Naive thymus-derived CD8-positive, alpha-beta T cell (primary cell): ENCODE data around the gene PRKAG3. TPM values are rescaled to one million over a fixed set of nuclear protein-coding genes. Genes with fewer than 3 reads are reported as not detected.

Source experiments
- ATAC-seq, 2 donors: fragments of 150-1000 bp; cut with Tn5 transposase in 1 of 2; sonication (Bioruptor Pico), chemical (Tn5 transposase) in 1 of 2; 1 replicate in 1 of 2; 2 replicates in 1 of 2; pipeline ENCODE4 v1.10.0; 2021; ENCODE audit warnings: mild to moderate bottlenecking in 2 of 2, moderate library complexity in 2 of 2
- POLR2A ChIA-PET: fragments of 350-600 bp; sonication (Branson Sonifier 250); formaldehyde crosslinking; loops from one replicate; lab custom pipeline; 2021; ENCODE audit warnings: antibody characterized with exemption; lab: Charles Lee
- DNase-seq, 10 donors: peaks; one replicate each; pipeline versions ENCODE4 v3.0.0 to v3.0.0-alpha.2; 2020 to 2022
- H3K27ac Mint-ChIP-seq, 10 donors: one replicate each; pipeline ENCODE4 v1.8.0; 2020 to 2022; ENCODE audit warnings: mild to moderate bottlenecking in 10 of 10, mixed read lengths in 10 of 10, moderate library complexity in 4 of 10, inconsistent platforms in 1 of 10
- H3K27me3 Mint-ChIP-seq, 5 donors: one replicate each; pipeline ENCODE4 v1.8.0; 2021 to 2022; ENCODE audit warnings: mixed read lengths in 5 of 5
- H3K36me3 Mint-ChIP-seq, 3 donors: one replicate each; pipeline ENCODE4 v1.8.0; 2020 to 2022; ENCODE audit warnings: mixed read lengths in 3 of 3, mild to moderate bottlenecking in 2 of 3, inconsistent platforms in 1 of 3
- H3K4me1 Mint-ChIP-seq, 4 donors: one replicate each; pipeline ENCODE4 v1.8.0; 2021 to 2022; ENCODE audit warnings: mixed read lengths in 4 of 4
- H3K4me3 Mint-ChIP-seq, 10 donors: one replicate each; pipeline ENCODE4 v1.8.0; 2020 to 2022; ENCODE audit warnings: mild to moderate bottlenecking in 10 of 10, mixed read lengths in 10 of 10, moderate library complexity in 6 of 10, inconsistent platforms in 1 of 10
- H3K9me3 Mint-ChIP-seq, 9 donors: one replicate each; pipeline ENCODE4 v1.8.0; 2020 to 2022; ENCODE audit warnings: mixed read lengths in 9 of 9, mild to moderate bottlenecking in 3 of 9, inconsistent platforms in 1 of 9, moderate library complexity in 1 of 9
- polyA plus RNA-seq, 3 donors: library from polyadenylated mRNA; unstranded; fragments of 300-500 nt; fragmentation: Illumina TruSeq; gene quantifications; one replicate each; pipeline ENCODE4 v1.2.3, GENCODE V29; 2021
- total RNA-seq, 8 experiments: library from RNA in 2 of 8; stranded (reverse) in 2 of 8; gene quantifications; one replicate each; pipeline ENCODE4 v1.2.3 and lab custom pipeline; 2021 to 2026

Gene PRKAG3
- total and polyA plus RNA-seq, 5 experiments from 2014 or later, result not detected

GRCh38 chr2:218806346-218806978 lies 25.1 kb downstream of the PRKAG3 start:
- Mint-ChIP-seq H3K9me3 (peaks cover 0 to 19% (median 12%) of the 10 kb centered on the region in 9 donors), H3K4me1 (peaks cover 0 to 9% (median 7%) of the 10 kb centered on the region in 4 donors), H3K36me3 (peaks cover 2 to 13% (median 12%) of the 10 kb centered on the region in 3 donors), H3K4me3 (no peak overlapping the region), H3K27ac (peak overlapping the region in 1 of 10 donors; percentile 8), H3K27me3 (peaks cover 20 to 40% (median 31%) of the 10 kb centered on the region in 5 donors)
- DNase-seq (no peak), ATAC-seq (no peak)
- POLR2A ChIA-PET, result no interaction called here

- POLR2A ChIA-PET, result no interaction called here
- Mint-ChIP-seq H3K4me3 (no peak overlapping the region), H3K36me3 (peaks cover 2 to 13% (median 12%) of the 10 kb centered on the region in 3 donors), H3K27me3 (peaks cover 16 to 38% (median 30%) of the 10 kb centered on the region in 5 donors), H3K4me1 (peaks cover 0 to 9% (median 7%) of the 10 kb centered on the region in 4 donors), H3K9me3 (peaks cover 0 to 19% (median 12%) of the 10 kb centered on the region in 9 donors), H3K27ac (no peak overlapping the region)
- DNase-seq, result no peak
- no peak for ATAC-seq
Measured at GRCh38 chr2:218805627-218806026, 26.0 kb downstream of the PRKAG3 start.

DNA sequence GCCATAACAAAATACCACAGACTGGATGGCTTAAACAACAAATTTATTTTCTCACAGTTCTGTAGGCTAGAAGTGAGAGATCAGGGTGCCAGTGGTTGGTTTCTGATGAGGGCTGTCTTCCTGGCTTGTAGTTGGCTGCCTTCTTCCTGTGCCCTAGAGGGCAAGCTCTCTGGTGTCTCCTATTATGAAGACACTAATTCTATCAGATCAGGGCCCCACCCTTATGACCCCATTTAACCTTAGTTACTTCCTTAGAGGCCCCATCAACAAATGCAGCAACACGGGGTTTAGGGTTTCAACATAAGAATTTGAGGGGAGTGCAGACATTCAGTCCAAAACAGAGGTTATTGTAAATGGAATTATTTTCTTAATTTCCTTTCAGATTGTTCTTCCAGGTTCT lies 26.8 kb downstream of the PRKAG3 start:
- H3K4me3 Mint-ChIP-seq, result no peak overlapping the region
- no peak for DNase-seq
- peaks cover 0 to 9% (median 7%) of the 10 kb centered on the region in 4 donors for H3K4me1 Mint-ChIP-seq
- peaks cover 19 to 41% (median 28%) of the 10 kb centered on the region in 5 donors for H3K27me3 Mint-ChIP-seq
- no peak overlapping the region for H3K27ac Mint-ChIP-seq
- POLR2A ChIA-PET, result no interaction called here
- peaks cover 0 to 19% (median 12%) of the 10 kb centered on the region in 9 donors for H3K9me3 Mint-ChIP-seq
- no peak for ATAC-seq
- peaks cover 2 to 13% (median 12%) of the 10 kb centered on the region in 3 donors for H3K36me3 Mint-ChIP-seq

GRCh38 chr2:218802386-218802994 lies 29.1 kb downstream of the PRKAG3 start:
- no peak overlapping the region for H3K4me3 Mint-ChIP-seq
- POLR2A ChIA-PET, result no interaction called here
- peaks cover 17 to 42% (median 23%) of the 10 kb centered on the region in 5 donors for H3K27me3 Mint-ChIP-seq
- H3K27ac Mint-ChIP-seq, result no peak overlapping the region
- DNase-seq (peak in 3 of 10 donors; percentile 30 to 52 (median 45)), ATAC-seq (peak in 1 of 2 donors; percentile 74)
- H3K9me3 Mint-ChIP-seq, result peaks cover 0 to 19% (median 12%) of the 10 kb centered on the region in 9 donors
- peaks cover 2 to 13% (median 12%) of the 10 kb centered on the region in 3 donors for H3K36me3 Mint-ChIP-seq
- peaks cover 0 to 9% (median 7%) of the 10 kb centered on the region in 4 donors for H3K4me1 Mint-ChIP-seq

DNA sequence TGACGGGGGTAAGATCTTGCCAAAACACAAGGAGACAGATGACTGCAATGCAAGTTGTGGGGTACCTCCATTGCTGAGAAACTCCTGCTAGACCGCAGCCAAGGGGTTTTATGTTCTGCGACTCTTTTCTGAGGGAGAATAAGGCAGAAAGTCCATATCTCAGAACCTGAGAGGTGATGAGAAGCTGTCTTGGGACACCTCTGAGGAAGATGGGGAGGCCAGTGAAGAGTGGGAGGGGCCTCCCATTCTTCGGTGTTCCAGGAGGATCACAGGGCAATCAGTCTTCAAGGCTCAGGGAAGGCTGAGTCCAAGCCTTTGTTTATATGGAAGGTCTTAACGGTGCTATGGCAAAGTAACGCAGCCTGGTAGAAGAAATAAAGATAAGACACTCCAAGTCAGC lies 31.6 kb downstream of the PRKAG3 start:
- DNase-seq (no peak), ATAC-seq (no peak)
- H3K27me3 Mint-ChIP-seq, result peaks cover 13 to 25% (median 17%) of the 10 kb centered on the region in 5 donors
- H3K4me3 Mint-ChIP-seq, result no peak overlapping the region
- peaks cover 0 to 9% (median 7%) of the 10 kb centered on the region in 4 donors for H3K4me1 Mint-ChIP-seq
- H3K9me3 Mint-ChIP-seq, result peaks cover 0 to 11% (median 6%) of the 10 kb centered on the region in 9 donors
- peaks cover 2 to 8% (median 5%) of the 10 kb centered on the region in 3 donors for H3K36me3 Mint-ChIP-seq
- POLR2A ChIA-PET, result no interaction called here
- no peak overlapping the region for H3K27ac Mint-ChIP-seq

DNA sequence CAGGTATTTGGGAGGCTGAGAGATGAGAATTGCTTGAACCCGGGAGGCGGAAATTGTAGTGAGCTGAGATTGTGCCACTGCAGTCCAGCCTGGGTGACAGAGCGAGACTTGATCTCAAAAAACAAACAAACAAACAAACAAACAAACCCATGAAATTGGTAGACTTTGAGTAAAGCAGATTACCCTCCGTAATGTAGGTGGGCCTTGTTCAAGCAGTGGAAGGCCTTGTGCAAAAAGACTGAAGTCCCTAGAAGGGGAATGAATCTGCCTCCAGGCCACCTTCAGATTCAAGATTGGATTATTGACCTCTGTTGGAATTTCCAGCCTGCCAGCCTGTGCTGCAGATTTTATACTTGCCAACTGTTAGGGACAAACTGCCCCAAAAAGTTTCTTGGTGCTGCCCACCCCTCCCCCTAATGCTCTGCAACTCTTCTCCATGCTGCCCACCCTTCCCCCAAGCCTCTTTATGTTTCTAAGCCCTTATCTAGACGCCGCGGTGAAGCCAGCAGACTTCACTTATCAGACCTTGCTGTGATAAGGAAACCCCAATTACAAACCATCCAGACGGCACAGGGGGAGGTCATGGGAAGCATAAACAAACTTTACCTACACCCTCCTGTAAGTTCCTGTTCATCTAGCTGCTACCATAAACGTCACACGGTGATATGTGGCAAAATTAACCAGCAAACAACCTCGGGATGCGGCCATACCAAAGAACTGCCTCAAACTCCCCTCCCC lies 32.7 kb downstream of the PRKAG3 start:
- no peak for DNase-seq
- Mint-ChIP-seq H3K27ac (no peak overlapping the region), H3K36me3 (peaks cover 0 to under 1% (median 0%) of the 10 kb centered on the region in 3 donors), H3K27me3 (peaks cover 7 to 26% (median 20%) of the 10 kb centered on the region in 5 donors), H3K9me3 (peaks cover 0 to under 1% (median 0%) of the 10 kb centered on the region in 9 donors), H3K4me3 (no peak overlapping the region), H3K4me1 (peaks cover 0 to 9% (median 7%) of the 10 kb centered on the region in 4 donors)
- POLR2A ChIA-PET, result no interaction called here
- no peak for ATAC-seq

GRCh38 chr2:218796691-218797090 lies 34.9 kb downstream of the PRKAG3 start:
- ATAC-seq (no peak), DNase-seq (no peak)
- Mint-ChIP-seq H3K9me3 (no peaks in the 10 kb centered on the region), H3K27ac (no peak overlapping the region), H3K36me3 (no peaks in the 10 kb centered on the region), H3K27me3 (peaks cover 5 to 29% (median 20%) of the 10 kb centered on the region in 5 donors), H3K4me1 (no peaks in the 10 kb centered on the region), H3K4me3 (no peak overlapping the region)
- POLR2A ChIA-PET, result no interaction called here

- Mint-ChIP-seq H3K4me1 (no peaks in the 10 kb centered on the region), H3K4me3 (no peak overlapping the region), H3K9me3 (peaks cover 0 to 4% (median 0%) of the 10 kb centered on the region in 9 donors), H3K27me3 (peaks cover 9 to 39% (median 16%) of the 10 kb centered on the region in 5 donors), H3K27ac (no peak overlapping the region), H3K36me3 (peaks cover 0 to 15% (median 9%) of the 10 kb centered on the region in 3 donors)
- DNase-seq (no peak), ATAC-seq (no peak)
- POLR2A ChIA-PET, result no interaction called here
Measured at GRCh38 chr2:218792433-218792832, 39.2 kb downstream of the PRKAG3 start.

DNA sequence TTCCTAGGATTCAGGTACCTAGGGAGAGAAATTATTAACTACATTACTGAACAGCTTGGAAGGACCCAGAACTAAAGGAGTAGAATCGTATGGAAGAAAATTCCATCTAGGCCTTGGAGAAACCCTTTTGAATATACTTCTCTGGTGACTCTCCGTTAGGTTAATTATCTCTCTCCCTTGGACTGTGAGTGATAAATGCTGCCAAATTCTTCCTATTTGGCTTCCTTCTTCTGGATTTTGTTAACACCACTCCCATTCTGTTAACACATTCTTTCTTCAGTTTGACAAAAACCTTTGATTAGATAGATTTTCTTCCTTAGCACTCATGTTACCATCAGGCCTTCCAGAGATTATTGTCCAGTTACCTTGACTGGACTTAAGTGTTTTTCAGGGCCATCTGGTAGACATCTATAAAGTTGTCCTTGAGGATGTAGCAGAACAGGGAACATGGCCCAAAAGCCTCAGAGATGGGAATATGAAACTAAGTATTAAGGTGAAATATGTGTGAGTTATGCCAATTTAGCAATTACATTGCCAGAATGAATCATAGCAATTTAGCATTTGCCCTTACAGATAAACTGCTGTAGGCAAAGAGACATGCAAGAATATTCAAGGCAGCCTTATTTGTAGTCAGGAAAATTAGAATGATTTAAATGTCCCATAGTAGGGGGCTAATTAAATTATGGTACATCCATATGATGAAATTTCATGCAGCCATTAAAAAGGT lies 42.9 kb downstream of the PRKAG3 start:
- no peaks in the 10 kb centered on the region for H3K4me1 Mint-ChIP-seq
- ATAC-seq, result no peak
- POLR2A ChIA-PET, result no interaction called here
- DNase-seq, result no peak
- peaks cover 0 to 4% (median 0%) of the 10 kb centered on the region in 9 donors for H3K9me3 Mint-ChIP-seq
- peaks cover 7 to 41% (median 31%) of the 10 kb centered on the region in 5 donors for H3K27me3 Mint-ChIP-seq
- peaks cover 2 to 20% (median 9%) of the 10 kb centered on the region in 3 donors for H3K36me3 Mint-ChIP-seq
- no peak overlapping the region for H3K27ac Mint-ChIP-seq
- H3K4me3 Mint-ChIP-seq, result no peak overlapping the region

- Mint-ChIP-seq H3K27me3 (peaks cover 22 to 57% (median 48%) of the 10 kb centered on the region in 5 donors), H3K36me3 (peaks cover 5 to 25% (median 10%) of the 10 kb centered on the region in 3 donors), H3K27ac (no peak overlapping the region), H3K4me1 (peaks cover 0 to 9% (median 5%) of the 10 kb centered on the region in 4 donors), H3K9me3 (peaks cover 0 to 4% (median 0%) of the 10 kb centered on the region in 9 donors), H3K4me3 (no peak overlapping the region)
- DNase-seq (no peak), ATAC-seq (no peak)
- POLR2A ChIA-PET, result no interaction called here
Measured at GRCh38 chr2:218786133-218786532, 45.5 kb downstream of the PRKAG3 start.

GRCh38 chr2:218785103-218785502 lies 46.5 kb downstream of the PRKAG3 start:
- no peak overlapping the region for H3K4me3 Mint-ChIP-seq
- POLR2A ChIA-PET, result no interaction called here
- H3K36me3 Mint-ChIP-seq, result peaks cover 5 to 25% (median 13%) of the 10 kb centered on the region in 3 donors

GRCh38 chr2:218783688-218784087 lies 47.9 kb downstream of the PRKAG3 start:
- H3K27me3 Mint-ChIP-seq, result peaks cover 34 to 72% (median 59%) of the 10 kb centered on the region in 5 donors
- POLR2A ChIA-PET, result no interaction called here

More at GRCh38 chr2:218785103-218785502, 46.5 kb downstream of the PRKAG3 start:
- Mint-ChIP-seq H3K4me1 (peaks cover 0 to 11% (median 7%) of the 10 kb centered on the region in 4 donors), H3K9me3 (peaks cover 0 to 4% (median 0%) of the 10 kb centered on the region in 9 donors), H3K27ac (no peak overlapping the region), H3K27me3 (peaks cover 27 to 64% (median 52%) of the 10 kb centered on the region in 5 donors)
- ATAC-seq (no peak), DNase-seq (no peak)

More at GRCh38 chr2:218783688-218784087, 47.9 kb downstream of the PRKAG3 start:
- Mint-ChIP-seq H3K4me3 (no peak overlapping the region), H3K36me3 (peaks cover 10 to 20% (median 16%) of the 10 kb centered on the region in 3 donors), H3K27ac (no peak overlapping the region), H3K4me1 (peaks cover 0 to 11% (median 7%) of the 10 kb centered on the region in 4 donors), H3K9me3 (peaks cover 0 to 5% (median 0%) of the 10 kb centered on the region in 9 donors)
- ATAC-seq, result no peak
- no peak for DNase-seq
